AG09309 (cell line): Measurements from ENCODE around the gene ROR1.

Source experiments
- DNase-seq: peaks from one replicate; pipeline ENCODE4 v3.0.0-alpha.2; 2010; ENCODE audit warnings: low read depth
- H3K4me3 ChIP-seq: 2 replicates; pipeline ENCODE4 v1.5.1; 2011; ENCODE audit warnings: mild to moderate bottlenecking, low read depth, low read length, moderate library complexity; ENCODE audit not compliant: control insufficient read depth
- TF ChIP-seq, protein P1 (sequence below): IDR thresholded peaks from 2 replicates; pipeline ENCODE4 v1.5.1; 2011; ENCODE audit warnings: mild to moderate bottlenecking, low read depth, low read length, inconsistent platforms; ENCODE audit not compliant: insufficient read depth, control insufficient read depth; ENCODE audit errors: missing control alignments

ROR1 gene

DNA sequence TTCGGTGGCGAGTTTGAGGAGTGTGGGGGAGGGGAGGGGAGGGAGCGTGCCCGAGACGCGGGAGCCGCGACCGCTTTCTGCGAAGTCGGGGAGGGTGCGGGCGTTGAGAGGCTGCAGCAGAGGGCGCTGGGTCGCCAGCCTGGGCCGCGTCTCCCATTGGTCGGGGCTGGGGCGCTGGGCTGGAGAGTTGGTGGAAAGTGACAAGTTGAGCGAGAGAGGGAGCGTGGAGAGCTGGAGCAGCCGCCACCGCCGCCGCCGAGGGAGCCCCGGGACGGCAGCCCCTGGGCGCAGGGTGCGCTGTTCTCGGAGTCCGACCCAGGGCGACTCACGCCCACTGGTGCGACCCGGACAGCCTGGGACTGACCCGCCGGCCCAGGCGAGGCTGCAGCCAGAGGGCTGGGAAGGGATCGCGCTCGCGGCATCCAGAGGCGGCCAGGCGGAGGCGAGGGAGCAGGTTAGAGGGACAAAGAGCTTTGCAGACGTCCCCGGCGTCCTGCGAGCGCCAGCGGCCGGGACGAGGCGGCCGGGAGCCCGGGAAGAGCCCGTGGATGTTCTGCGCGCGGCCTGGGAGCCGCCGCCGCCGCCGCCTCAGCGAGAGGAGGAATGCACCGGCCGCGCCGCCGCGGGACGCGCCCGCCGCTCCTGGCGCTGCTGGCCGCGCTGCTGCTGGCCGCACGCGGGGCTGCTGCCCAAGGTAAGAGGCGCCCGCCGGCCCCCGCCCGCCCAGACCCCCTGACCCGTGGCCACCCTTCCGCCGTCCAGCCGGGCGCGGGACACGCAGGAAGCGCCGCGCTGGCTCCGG lies at the start of gene ROR1:
ROR1 (plus strand) TSS at position 203 of the 802 bp plus-strand sequence.
- DNase-seq, result no peak
- peak within 1 kb of the TSS; percentile 91 for H3K4me3 ChIP-seq
- TF ChIP-seq, protein P1, sequence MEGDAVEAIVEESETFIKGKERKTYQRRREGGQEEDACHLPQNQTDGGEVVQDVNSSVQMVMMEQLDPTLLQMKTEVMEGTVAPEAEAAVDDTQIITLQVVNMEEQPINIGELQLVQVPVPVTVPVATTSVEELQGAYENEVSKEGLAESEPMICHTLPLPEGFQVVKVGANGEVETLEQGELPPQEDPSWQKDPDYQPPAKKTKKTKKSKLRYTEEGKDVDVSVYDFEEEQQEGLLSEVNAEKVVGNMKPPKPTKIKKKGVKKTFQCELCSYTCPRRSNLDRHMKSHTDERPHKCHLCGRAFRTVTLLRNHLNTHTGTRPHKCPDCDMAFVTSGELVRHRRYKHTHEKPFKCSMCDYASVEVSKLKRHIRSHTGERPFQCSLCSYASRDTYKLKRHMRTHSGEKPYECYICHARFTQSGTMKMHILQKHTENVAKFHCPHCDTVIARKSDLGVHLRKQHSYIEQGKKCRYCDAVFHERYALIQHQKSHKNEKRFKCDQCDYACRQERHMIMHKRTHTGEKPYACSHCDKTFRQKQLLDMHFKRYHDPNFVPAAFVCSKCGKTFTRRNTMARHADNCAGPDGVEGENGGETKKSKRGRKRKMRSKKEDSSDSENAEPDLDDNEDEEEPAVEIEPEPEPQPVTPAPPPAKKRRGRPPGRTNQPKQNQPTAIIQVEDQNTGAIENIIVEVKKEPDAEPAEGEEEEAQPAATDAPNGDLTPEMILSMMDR, result peak; percentile 80

DNA sequence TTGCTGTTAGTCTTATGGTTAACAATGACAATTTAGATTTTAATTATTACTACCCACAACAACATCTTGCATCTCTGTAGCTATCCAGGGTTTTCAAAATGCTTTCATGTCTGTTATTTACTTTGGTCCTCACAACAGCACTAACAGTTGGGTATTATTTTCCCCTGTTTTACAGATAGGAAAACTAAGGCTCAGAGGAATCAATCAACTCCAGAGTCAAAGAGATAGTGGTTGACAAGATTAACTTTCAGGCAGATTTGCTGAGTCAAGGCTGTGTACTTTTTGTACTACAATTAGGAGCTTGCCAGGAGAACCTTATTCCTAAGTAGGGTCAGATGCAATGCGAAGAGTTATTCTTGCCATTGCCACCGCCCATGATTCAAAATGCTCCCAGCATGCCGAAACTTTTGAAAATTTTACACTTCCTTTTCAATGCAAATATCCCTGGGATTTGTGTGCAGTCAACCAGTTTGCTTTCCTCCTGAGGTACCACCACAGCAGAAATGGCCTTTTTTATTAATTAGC lies 49.4 kb upstream of the ROR1 start:
- no peak for DNase-seq
- TF ChIP-seq, protein P1, result no peak
- no peak overlapping the region for H3K4me3 ChIP-seq

DNA sequence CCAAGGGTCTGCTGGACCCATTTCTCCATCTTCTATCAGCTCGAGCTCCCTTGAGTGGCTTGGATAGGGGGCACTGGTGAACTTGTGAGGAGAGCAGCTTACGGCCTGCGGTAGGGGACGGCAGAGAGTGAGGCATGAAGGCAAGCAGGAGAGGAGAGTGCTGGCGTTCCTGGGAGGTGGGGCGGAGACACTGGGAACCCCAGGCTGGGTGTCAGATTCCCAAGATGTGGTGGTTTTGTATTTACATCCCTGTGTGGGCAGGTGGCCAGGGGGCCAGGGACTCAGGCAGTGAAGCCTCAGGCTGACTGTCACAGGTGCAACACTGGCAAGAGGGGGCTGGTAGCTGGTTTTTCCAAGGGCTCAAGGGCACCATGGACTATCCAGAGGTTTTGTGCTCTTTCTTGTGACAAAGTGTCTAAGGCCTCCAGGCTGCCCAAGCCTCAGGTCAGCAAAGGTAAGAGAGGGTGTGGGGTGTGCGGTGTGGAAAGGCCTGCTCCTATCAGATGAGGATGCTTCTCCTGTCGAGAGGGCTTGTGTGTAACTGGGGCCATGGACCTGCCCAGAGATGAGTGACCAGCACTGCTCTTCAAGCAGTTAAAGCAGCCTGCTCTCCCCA lies 45.1 kb upstream of the ROR1 start:
- TF ChIP-seq, protein P1, result no peak
- no peak for DNase-seq
- no peak overlapping the region for H3K4me3 ChIP-seq

DNA sequence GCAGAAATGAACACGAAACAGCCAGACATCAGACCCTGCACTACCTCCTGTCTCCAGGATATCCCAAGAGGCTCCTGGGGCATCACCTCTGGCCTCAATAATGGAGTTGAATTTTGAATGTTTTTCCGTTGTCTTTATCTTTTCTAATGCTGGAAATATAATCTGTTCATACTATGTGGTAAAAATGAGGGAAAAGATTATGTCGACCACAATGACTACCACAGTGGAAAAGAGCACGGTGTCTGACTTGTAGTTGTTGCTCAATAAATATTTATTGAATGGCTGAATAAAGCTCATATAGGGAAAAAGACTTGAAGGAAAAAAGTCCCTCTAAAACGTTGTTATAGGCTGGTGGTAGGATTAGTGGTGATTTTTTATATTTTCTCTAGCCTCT lies 44.6 kb upstream of the ROR1 start:
- DNase-seq, result no peak
- no peak overlapping the region for H3K4me3 ChIP-seq
- TF ChIP-seq, protein P1, result no peak

DNA sequence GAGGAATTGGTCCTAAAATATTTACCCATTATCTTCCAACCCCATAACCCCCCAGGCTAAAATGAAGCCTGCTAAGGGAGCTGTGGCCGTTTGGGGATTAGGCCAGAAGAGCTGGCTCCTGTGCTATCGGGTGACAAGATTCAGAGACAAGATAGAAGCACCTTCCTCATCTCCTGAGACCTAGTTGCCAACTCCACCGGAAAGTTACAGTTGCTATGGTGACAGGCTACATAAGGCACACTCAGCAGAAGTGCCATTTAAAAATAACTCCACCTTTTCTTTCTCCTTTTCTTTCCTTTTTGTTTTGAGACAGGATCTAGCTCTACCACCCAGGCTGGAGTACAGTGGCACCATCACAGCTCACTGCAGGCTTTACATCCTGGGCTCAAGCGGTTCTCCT lies 43.6 kb upstream of the ROR1 start:
- DNase-seq, result no peak
- TF ChIP-seq, protein P1, result no peak

DNA sequence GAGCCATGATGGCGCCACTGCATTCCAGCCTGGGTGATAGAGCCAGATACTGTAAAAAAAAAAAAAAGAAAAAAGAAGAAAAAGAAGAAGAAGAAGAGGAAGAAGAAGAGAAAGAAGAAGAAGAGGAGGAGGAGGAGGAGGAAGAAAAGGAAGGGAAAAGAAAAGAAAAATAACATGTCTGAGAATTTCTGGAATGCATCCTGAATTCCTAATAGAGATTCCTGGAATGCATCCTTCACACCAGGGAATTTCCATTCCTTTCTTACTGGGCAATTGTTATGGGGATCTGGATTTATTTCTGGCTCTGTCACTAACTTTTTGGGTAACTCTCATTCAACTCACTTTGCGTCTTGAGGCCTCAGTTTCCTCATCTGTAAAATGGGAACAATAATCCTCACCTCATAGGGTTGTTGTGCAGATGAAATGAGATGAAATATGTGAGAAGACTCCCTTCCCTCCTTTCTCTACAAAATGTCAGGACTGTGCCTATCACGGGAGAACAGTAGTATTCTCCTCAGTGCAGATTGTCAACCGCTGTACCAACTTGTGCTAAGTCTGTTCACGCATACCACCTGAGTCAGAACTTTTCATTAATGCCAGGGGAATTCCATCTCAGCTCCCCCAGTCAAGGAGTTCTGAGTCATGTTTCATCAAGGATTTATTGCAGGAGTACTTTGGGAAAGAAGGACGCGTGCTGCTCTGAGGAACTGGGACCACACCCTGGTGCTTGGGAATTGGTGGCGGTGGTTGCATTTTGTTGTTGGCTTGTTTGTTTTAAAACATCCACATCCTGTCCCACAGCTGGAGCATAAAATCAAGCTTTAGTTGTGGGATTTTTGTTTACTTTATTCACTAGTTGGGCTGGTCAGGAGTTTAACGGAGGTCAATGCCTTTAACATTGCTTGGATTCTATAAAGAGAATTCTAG lies 42.4 kb upstream of the ROR1 start:
- H3K4me3 ChIP-seq, result no peak overlapping the region
- peak; percentile 92 for DNase-seq
- TF ChIP-seq, protein P1, result no peak

More for the DNA sequence above, 43.6 kb upstream of the ROR1 start:
- no peak overlapping the region for H3K4me3 ChIP-seq
